Stimulated activated CD8-positive, alpha-beta memory T cell treated with anti-CD3 and anti-CD28 coated beads, Interleukin-12 subunit alpha, Interleukin-12 subunit beta, amount 100 ng/mL, for 1 hour (primary cell): ENCODE data around the gene ZFAND4.
"Not testable (repeated sequence)": the region's sequence is repeated elsewhere in the genome, so short reads cannot be mapped to it uniquely, and the experiment has no call there.

Experiments used
- DNase-seq: peaks from one replicate; pipeline ENCODE4 v3.0.0-alpha.2; 2020; ENCODE audit warnings: low read depth

Gene ZFAND4

DNA sequence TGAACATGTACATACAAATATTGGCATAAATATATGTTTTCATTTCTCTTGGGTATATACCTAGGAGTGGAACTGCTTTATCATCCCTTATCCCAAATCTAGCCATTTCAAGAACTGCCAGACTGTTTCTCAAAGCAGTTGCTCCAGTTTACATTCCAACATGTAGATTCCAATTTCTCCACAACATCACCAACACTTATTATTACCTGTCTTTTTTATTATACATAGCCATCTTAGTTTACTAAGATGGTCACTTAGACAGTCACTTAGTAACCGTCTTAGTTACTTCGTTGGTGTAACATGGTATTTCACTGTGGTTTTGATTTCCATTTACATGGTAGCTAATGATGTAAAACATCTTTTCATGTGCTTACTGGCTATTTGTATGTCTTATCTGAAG is 82.7 kb downstream of the ZFAND4 start:
- DNase-seq, result no peak

DNA sequence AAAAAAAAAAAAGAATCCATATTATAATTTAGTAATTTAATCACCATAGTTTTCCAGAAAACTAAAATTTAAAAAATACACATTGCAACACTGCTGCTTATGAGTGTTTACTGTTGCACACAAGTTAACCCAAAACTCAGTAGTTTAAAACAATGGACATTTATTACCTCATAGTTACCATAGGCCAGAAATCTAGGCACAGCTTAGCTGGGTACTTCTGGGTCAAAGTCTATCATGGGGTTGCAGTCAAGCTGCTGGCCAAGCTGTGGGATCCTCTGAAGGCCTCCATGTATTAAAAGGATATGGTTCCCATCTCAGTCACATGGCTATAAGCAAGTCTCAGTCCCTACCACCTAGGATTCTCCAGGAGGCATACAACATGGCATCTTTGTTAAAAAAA is 83.6 kb downstream of the ZFAND4 start:
- DNase-seq, result no peak

- no peak for DNase-seq
Observed at GRCh38 chr10:45586028-45586824, 86.3 kb downstream of the ZFAND4 start.

DNA sequence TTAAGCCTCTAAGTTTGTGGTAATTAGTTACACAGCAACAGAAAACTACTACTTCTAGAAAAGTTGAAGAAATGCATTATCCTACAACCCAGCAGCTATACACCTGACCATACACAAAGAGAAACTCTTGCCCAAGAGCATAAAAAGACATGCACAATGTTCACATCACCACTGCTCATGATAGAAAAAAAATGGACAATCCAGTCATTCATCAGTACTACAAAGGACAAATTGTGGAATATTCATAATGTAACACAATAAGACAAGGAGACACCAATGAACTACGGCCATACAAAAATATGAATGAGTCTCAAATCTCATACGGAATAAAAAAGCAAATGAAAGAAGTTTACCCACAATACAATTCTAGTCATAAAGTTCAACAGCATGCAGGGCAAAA is 87.4 kb downstream of the ZFAND4 start:
- DNase-seq, result no peak

- DNase-seq, result no peak
Observed at GRCh38 chr10:45582386-45582781, 90.2 kb downstream of the ZFAND4 start.

- DNase-seq, result no peak
Observed at GRCh38 chr10:45581582-45582385, 90.8 kb downstream of the ZFAND4 start.

DNA sequence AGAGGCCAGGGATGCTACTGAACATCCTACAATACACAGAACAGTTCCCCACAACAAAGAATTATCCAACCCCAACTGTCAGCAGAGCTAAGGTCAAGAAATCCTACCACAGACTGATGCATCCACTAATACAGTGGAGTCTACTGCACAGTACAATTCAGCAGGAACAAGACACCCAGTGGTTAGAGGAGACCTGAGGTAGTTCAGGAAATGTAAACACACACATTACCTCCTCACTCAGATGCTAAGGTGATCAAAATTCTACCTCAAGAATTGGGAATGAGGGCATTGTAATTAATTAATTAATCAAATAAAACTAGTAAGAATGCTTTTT is 91.4 kb downstream of the ZFAND4 start:
- no peak for DNase-seq

GRCh38 chr10:45580371-45581215 is 92.0 kb downstream of the ZFAND4 start:
- DNase-seq, result no peak

- DNase-seq, result no peak
Observed at GRCh38 chr10:45578384-45578971, 94.1 kb downstream of the ZFAND4 start.

DNA sequence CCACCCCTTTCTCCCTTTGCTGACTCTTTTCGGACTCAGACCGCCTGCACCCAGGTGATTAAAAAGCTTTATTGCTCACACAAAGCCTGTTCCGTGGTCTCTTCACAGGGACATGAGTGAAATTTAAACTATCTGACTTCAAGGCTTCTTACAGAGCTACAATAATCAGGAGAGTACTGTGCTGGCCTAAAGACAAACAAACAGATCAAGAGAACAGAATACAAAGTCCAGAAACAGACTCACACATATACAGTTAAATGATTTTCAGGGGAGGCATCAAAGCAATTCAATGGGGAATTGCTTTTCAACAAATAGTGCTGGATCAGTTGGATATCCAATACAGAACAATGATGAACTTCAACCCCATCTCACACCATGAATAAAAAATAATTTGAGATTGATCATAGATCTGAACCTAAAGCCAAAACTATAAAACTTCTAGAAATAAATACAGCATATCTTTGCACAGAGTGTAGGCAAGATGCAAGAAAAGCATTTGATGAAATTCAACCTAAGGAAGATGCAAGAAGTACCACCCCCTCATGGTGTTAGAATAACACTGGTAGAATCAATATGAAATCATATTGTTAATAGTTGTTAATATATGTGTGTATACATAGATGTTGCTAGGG is 96.5 kb downstream of the ZFAND4 start:
- DNase-seq, result no peak

GRCh38 chr10:45575032-45575761 is 97.4 kb downstream of the ZFAND4 start:
- DNase-seq, result not testable (repeated sequence)

DNA sequence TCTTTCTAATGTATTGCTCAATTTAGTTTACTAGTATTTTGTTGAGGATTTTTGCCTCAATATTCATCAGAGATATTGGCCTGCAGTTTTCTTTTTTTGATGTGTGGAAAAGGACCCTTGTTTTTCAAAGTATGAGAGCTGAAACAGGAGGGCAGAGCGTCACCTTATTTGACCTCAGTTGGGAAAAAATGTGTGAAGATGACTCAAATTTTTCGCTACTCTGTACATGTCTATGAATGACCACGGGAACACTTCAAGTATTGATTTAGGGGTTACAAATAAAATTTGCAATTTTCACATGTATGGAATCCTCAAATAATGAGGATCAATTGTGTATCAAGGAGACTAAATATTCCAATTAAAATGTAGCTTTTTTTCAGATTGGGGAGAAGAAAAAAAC is 103.1 kb downstream of the ZFAND4 start:
- DNase-seq, result no peak

DNA sequence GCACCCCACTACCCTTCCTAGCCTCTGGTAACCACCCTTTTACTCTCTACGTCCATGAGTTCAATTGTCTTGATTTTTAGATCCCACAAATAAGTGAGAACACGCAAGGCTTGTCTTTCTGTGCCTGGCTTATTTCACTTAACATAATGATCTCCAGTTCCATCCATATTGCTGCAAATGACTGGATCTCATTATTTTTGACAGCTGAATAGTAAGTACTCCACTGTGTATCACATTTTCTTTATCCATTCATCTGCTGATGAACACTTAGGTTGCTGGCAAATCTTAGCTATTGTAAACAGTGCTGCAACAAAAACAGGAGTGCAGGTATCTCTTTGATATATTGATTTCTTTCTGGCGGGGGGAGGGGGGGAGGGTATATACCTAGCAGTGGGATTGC is 106.2 kb downstream of the ZFAND4 start:
- DNase-seq, result no peak
